A673 (cell line): ENCODE results near the gene TSPAN3. TPM values are rescaled to one million over a fixed set of nuclear protein-coding genes. Genes with fewer than 3 reads are reported as not detected.

Experiments
- BruUV-seq: library from RNA; stranded (reverse); fragments of 400-500 nt; replicated peaks from 2 replicates; lab custom pipeline; 2021; lab: Mats Ljungman, UMichigan
- CTCF ChIA-PET: fragments of 300-600 bp; sonication (Branson Sonifier 250); formaldehyde crosslinking; loops from one replicate; lab custom pipeline; 2022; ENCODE audit warnings: antibody characterized with exemption; lab: Charles Lee
- POLR2A ChIA-PET: fragments of 300-600 bp; sonication (Branson Sonifier 250); formaldehyde crosslinking; loops from one replicate; lab custom pipeline; 2022; ENCODE audit warnings: antibody characterized with exemption; ENCODE audit not compliant: low non-redundant PET; lab: Charles Lee
- DNase-seq: peaks from one replicate; pipeline ENCODE4 v3.0.0-alpha.2; 2015; ENCODE audit warnings: low spot score
- H3K27ac ChIP-seq: fragments of 200-600 bp; sonication (generic); 2 replicates; pipeline ENCODE4 v1.5.1; 2016; ENCODE audit warnings: mixed run types, low read depth, mild to moderate bottlenecking, mixed read lengths, antibody characterized with exemption, low read length; ENCODE audit not compliant: poor library complexity, severe bottlenecking
- H3K27me3 ChIP-seq: fragments of 200-600 bp; sonication (generic); replicated peaks from 2 replicates; pipeline ENCODE4 v1.6.1; 2017; ENCODE audit warnings: mixed run types, low read depth, mild to moderate bottlenecking, mixed read lengths, antibody characterized with exemption, low read length; ENCODE audit not compliant: insufficient read depth, poor library complexity
- H3K36me3 ChIP-seq: fragments of 200-600 bp; sonication (generic); 2 replicates; pipeline ENCODE4 v1.6.1; 2016; ENCODE audit warnings: mixed run types, mild to moderate bottlenecking, mixed read lengths, antibody characterized with exemption, low read length; ENCODE audit not compliant: insufficient read depth, poor library complexity, severe bottlenecking
- H3K4me1 ChIP-seq: fragments of 200-600 bp; sonication (generic); 2 replicates; pipeline ENCODE4 v1.6.1; 2017; ENCODE audit warnings: mixed run types, mild to moderate bottlenecking, mixed read lengths, antibody characterized with exemption, low read length; ENCODE audit not compliant: insufficient read depth, poor library complexity, severe bottlenecking
- H3K4me3 ChIP-seq: fragments of 200-600 bp; sonication (generic); 2 replicates; pipeline ENCODE4 v1.5.1; 2016; ENCODE audit warnings: low read depth, mixed run types, mild to moderate bottlenecking, mixed read lengths, low read length; ENCODE audit not compliant: poor library complexity, severe bottlenecking
- H3K9me3 ChIP-seq: fragments of 200-600 bp; sonication (generic); 2 replicates; pipeline ENCODE4 v1.6.1; 2016; ENCODE audit warnings: mixed run types, low read depth, mild to moderate bottlenecking, mixed read lengths, antibody characterized with exemption, low read length; ENCODE audit not compliant: poor library complexity, severe bottlenecking
- EZH2 ChIP-seq: fragments of 200-600 bp; sonication (generic); IDR thresholded peaks from 2 replicates; pipeline ENCODE4 v1.6.1; 2017; ENCODE audit warnings: borderline replicate concordance, low read depth, mild to moderate bottlenecking, mixed read lengths, antibody characterized with exemption, low read length; ENCODE audit not compliant: poor library complexity, severe bottlenecking
- intact Hi-C: fragments of 100-400 bp; cut with micrococcal nuclease; formaldehyde crosslinking; loops from one replicate; pipeline ENCODE4 v1.10.0; 2022; ENCODE audit not compliant: unreplicated experiment
- total RNA-seq: library from RNA; stranded (reverse); gene quantifications from 2 replicates; pipeline ENCODE4 v1.2.3, GENCODE V29; 2021
- TF ChIP-seq, protein P1 (sequence below): fragments of 300-800, 200-600 bp; sonication (generic); conservative IDR thresholded peaks from 2 replicates; pipeline ENCODE4 v1.5.1; 2017; ENCODE audit warnings: low read depth, mild to moderate bottlenecking, antibody characterized with exemption, low read length, moderate library complexity, mixed read lengths

The TSPAN3 gene
- total RNA-seq, 1 experiment from 2014 or later, result 224 TPM

- intact Hi-C loops, result no loop called here
- CTCF ChIA-PET, result no interaction called here
- Histone ChIP-seq H3K36me3 (no peaks in the 10 kb centered on the region), H3K27me3 (no peaks in the 10 kb centered on the region), H3K9me3 (no peaks in the 10 kb centered on the region), H3K4me3 (no peak overlapping the region), H3K27ac (no peak overlapping the region), H3K4me1 (no peaks in the 10 kb centered on the region)
- TF ChIP-seq, protein P1, sequence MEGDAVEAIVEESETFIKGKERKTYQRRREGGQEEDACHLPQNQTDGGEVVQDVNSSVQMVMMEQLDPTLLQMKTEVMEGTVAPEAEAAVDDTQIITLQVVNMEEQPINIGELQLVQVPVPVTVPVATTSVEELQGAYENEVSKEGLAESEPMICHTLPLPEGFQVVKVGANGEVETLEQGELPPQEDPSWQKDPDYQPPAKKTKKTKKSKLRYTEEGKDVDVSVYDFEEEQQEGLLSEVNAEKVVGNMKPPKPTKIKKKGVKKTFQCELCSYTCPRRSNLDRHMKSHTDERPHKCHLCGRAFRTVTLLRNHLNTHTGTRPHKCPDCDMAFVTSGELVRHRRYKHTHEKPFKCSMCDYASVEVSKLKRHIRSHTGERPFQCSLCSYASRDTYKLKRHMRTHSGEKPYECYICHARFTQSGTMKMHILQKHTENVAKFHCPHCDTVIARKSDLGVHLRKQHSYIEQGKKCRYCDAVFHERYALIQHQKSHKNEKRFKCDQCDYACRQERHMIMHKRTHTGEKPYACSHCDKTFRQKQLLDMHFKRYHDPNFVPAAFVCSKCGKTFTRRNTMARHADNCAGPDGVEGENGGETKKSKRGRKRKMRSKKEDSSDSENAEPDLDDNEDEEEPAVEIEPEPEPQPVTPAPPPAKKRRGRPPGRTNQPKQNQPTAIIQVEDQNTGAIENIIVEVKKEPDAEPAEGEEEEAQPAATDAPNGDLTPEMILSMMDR, result no peak
- TF ChIP-seq EZH2, result no peak
- no peak for DNase-seq
- BruUV-seq, result no TSS peak
- POLR2A ChIA-PET, result no interaction called here
These were observed 67.7 kb downstream of the TSPAN3 start for GRCh38 chr15:77002954-77003912.

- DNase-seq, result no peak
- no peak overlapping the region for H3K27ac ChIP-seq
- TF ChIP-seq, protein P1, result no peak
- no peak for TF ChIP-seq EZH2
- H3K4me3 ChIP-seq, result no peak overlapping the region
- no peaks in the 10 kb centered on the region for H3K9me3 ChIP-seq
- H3K4me1 ChIP-seq, result no peaks in the 10 kb centered on the region
- no peaks in the 10 kb centered on the region for H3K36me3 ChIP-seq
- intact Hi-C loops, result no loop called here
- BruUV-seq, result no TSS peak
- ChIA-PET POLR2A (no interaction called here), CTCF (no interaction called here)
- H3K27me3 ChIP-seq, result no peaks in the 10 kb centered on the region
These were observed 68.5 kb downstream of the TSPAN3 start for GRCh38 chr15:77002436-77002835.

GRCh38 chr15:77001966-77002365 is 68.9 kb downstream of the TSPAN3 start:
- H3K4me1 ChIP-seq, result no peaks in the 10 kb centered on the region
- H3K27ac ChIP-seq, result no peak overlapping the region
- ChIA-PET CTCF (no interaction called here), POLR2A (no interaction called here)
- no peak for TF ChIP-seq EZH2
- TF ChIP-seq, protein P1, result no peak
- no peaks in the 10 kb centered on the region for H3K9me3 ChIP-seq
- no peaks in the 10 kb centered on the region for H3K36me3 ChIP-seq
- no peaks in the 10 kb centered on the region for H3K27me3 ChIP-seq
- BruUV-seq, result no TSS peak
- intact Hi-C loops, result no loop called here
- no peak for DNase-seq
- no peak overlapping the region for H3K4me3 ChIP-seq
